K562 (cell line): ENCODE measurements around the gene CHSY1. TPM values are rescaled to one million over a fixed set of nuclear protein-coding genes. Genes with fewer than 3 reads are reported as not detected.

Experiments
- CEBPG ChIP-seq, 3 experiments: fragments of 200-800 bp in 1 of 3; sonication (Bioruptor generic) in 1 of 3; sonication (generic) in 1 of 3; formaldehyde crosslinking in 1 of 3; IDR thresholded peaks in 2 of 3; conservative IDR thresholded peaks in 1 of 3; 2 replicates each; pipeline versions ENCODE4 v1.6.1 to v1.8.0; 2016 to 2022; ENCODE audit warnings: missing compliant biosample characterization in 2 of 3, missing genetic modification characterization in 2 of 3, mild to moderate bottlenecking in 1 of 3, missing genetic modification reagents in 1 of 3
- CHD2 ChIP-seq: IDR thresholded peaks from 2 replicates; pipeline ENCODE4 v1.6.1; 2011; ENCODE audit warnings: low read depth, low read length
- JUN ChIP-seq, 2 experiments: sonication (generic) in 1 of 2; formaldehyde crosslinking in 1 of 2; IDR thresholded peaks; 2 replicates each; pipeline versions ENCODE4 v1.6.1 to v1.8.0; 2012 to 2022; ENCODE audit warnings: borderline replicate concordance in 2 of 2, mild to moderate bottlenecking in 2 of 2, improper control_type of control experiment in 1 of 2, low read depth in 1 of 2, low read length in 1 of 2, missing genetic modification reagents in 1 of 2
- MGA ChIP-seq: fragments of 450-650 bp; IDR thresholded peaks from 2 replicates; pipeline ENCODE4 v1.6.1; 2016; ENCODE audit warnings: mild to moderate bottlenecking, moderate library complexity
- NR2C1 ChIP-seq, 2 experiments: fragments of 450-650 bp; IDR thresholded peaks; 2 replicates each; pipeline ENCODE4 v1.6.1; 2017; ENCODE audit warnings: mild to moderate bottlenecking in 2 of 2, antibody characterized with exemption in 1 of 2, inconsistent platforms in 1 of 2, missing compliant biosample characterization in 1 of 2, missing genetic modification characterization in 1 of 2
- PCBP1 ChIP-seq: fragments of 200-400 bp; formaldehyde crosslinking; IDR thresholded peaks from 2 replicates; pipeline ENCODE4 v1.6.1; 2018; ENCODE audit warnings: mild to moderate bottlenecking, low read depth, low read length; ENCODE audit not compliant: poor library complexity, severe bottlenecking
- POLR2G ChIP-seq: fragments of 200-400 bp; formaldehyde crosslinking; IDR thresholded peaks from 2 replicates; pipeline ENCODE4 v1.6.1; 2017; ENCODE audit warnings: low read depth, mild to moderate bottlenecking, antibody characterized with exemption, low read length, moderate library complexity
- RAD51 ChIP-seq: fragments of 450-650 bp; IDR thresholded peaks from 2 replicates; pipeline ENCODE4 v1.7.1; 2016; ENCODE audit warnings: low read depth, mild to moderate bottlenecking, borderline replicate concordance
- SMAD1 ChIP-seq: fragments of 150-350 bp; IDR thresholded peaks from 2 replicates; pipeline ENCODE4 v1.6.1; 2014; ENCODE audit warnings: low read length, low read depth; ENCODE audit not compliant: partially characterized antibody
- polyA plus RNA-seq, 8 experiments: library from polyadenylated mRNA; depleted of rRNA in 4 of 8; stranded (reverse) in 5 of 8; unstranded in 3 of 8; fragments of >200 nt; fragmentation: Nextera tagmentation in 2 of 8; fragmentation: Illumina TruSeq in 1 of 8; extraction: Ambion mirVana in 2 of 8; extraction: Trizol in 1 of 8; gene quantifications; 2 replicates each; pipeline versions ENCODE4 v1.2.1 to v1.2.3, GENCODE V29; 2011 to 2014; ENCODE audit warnings: inconsistent platforms in 1 of 8, missing spikeins in 1 of 8
- total RNA-seq, 7 experiments: library from RNA; depleted of rRNA in 6 of 7; stranded (reverse); fragments of >200 nt in 6 of 7; fragmentation: Illumina TruSeq in 2 of 7; extraction: Trizol in 2 of 7; gene quantifications; 2 replicates each; pipeline versions ENCODE4 v1.2.1 to v1.2.3, GENCODE V29; 2011 to 2021; ENCODE audit warnings: low replicate concordance in 1 of 7
- TF ChIP-seq, protein P1 (sequence below): sonication (generic); formaldehyde crosslinking; IDR thresholded peaks from 2 replicates; pipeline ENCODE4 v1.8.0; 2022; ENCODE audit warnings: mild to moderate bottlenecking, missing genetic modification reagents
- TF ChIP-seq, protein P2 (sequence below): IDR thresholded peaks from 2 replicates; pipeline ENCODE4 v1.6.1; 2012; ENCODE audit warnings: low read depth, low read length, improper control_type of control experiment, borderline replicate concordance

CHSY1 gene
- total and polyA plus RNA-seq, 9 of the 15 experiments (the other 6 are each of a cell fraction or from before 2014, with no cell fraction given) = 7.0 to 16.4 (median 13.4) TPM

DNA sequence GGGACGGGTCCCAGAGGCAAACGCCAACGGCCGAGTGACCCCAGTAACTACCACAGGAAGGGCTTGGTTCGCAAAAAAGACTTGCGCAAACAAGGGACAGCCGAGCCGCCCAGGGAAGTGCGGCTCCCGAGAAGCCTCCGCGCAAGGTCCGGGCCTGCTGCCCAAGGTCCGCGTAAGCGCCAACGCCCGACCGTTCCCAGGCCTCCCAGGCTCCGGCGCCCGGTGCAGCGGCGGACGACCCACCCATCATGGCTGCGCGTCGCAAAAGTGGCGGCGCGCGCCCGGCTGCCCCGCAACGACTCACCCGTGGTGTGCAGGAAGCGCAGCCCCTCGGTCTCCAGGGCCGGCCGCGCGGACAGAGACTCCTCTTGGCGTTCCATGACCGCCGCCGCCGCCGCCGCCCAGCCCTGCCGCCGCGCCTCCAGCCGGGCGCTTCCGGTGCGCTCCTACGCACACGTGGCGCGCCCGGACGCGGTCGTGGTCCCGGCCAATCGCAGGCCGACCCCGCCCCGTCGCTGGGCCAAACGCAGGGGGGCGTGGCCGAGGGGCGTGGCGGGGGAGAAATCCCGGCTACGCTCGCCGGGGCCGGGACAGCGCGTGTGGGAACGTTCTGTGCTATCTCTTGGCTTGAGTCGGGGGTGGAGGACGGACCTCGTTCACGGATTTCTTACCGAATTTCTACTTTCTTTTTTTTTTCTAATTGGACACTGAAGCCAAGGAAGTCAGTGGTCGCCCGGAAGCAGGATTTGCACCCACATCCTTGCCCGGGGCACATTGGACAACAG is 25.4 kb upstream of the CHSY1 start, which contains the start of gene SELENOS (continued):
- TF ChIP-seq, protein P1, sequence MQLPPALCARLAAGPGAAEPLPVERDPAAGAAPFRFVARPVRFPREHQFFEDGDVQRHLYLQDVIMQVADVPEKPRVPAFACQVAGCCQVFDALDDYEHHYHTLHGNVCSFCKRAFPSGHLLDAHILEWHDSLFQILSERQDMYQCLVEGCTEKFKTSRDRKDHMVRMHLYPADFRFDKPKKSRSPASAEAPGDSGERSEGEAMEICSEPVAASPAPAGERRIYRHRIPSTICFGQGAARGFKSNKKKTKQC (CRISPR knock-in tag) = no peak
- peak; percentile 35; the same call in 1 of the 2 replicates for TF ChIP-seq JUN (IDR thresholded peaks at IDR 0.05; ENCODE audit: borderline replicate concordance, low read depth, low read length)
- TF ChIP-seq JUN (CRISPR knock-in tag; IDR thresholded peaks at IDR 0.05; ENCODE audit: borderline replicate concordance) = no peak
- TF ChIP-seq CHD2 = no peak
- TF ChIP-seq POLR2G = peak; percentile 92
- TF ChIP-seq CEBPG (CRISPR knock-in tag; IDR thresholded peaks at IDR 0.05) = no peak
- TF ChIP-seq CEBPG (tag; conservative IDR thresholded peaks at IDR 0.05 in 1 of 2, IDR thresholded peaks at IDR 0.05 in 1 of 2) = no peak
- no peak for TF ChIP-seq MGA
- no peak for TF ChIP-seq SMAD1
- TF ChIP-seq RAD51 = no peak
- no peak for TF ChIP-seq NR2C1 (IDR thresholded peaks at IDR 0.05)
- no peak for TF ChIP-seq NR2C1 (tag; IDR thresholded peaks at IDR 0.05)
- no peak for TF ChIP-seq PCBP1
- TF ChIP-seq, protein P2, sequence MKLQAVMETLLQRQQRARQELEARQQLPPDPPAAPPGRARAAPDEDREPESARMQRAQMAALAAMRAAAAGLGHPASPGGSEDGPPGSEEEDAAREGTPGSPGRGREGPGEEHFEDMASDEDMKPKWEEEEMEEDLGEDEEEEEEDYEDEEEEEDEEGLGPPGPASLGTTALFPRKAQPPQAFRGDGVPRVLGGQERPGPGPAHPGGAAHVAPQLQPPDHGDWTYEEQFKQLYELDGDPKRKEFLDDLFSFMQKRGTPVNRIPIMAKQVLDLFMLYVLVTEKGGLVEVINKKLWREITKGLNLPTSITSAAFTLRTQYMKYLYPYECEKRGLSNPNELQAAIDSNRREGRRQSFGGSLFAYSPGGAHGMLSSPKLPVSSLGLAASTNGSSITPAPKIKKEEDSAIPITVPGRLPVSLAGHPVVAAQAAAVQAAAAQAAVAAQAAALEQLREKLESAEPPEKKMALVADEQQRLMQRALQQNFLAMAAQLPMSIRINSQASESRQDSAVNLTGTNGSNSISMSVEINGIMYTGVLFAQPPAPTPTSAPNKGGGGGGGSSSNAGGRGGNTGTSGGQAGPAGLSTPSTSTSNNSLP = no peak
